CD4-positive, alpha-beta T cell treated with Interleukin-21 for 1 hour (primary cell): ENCODE results near the gene SIGLEC6.

Experiments used
- DNase-seq: peaks from one replicate; pipeline ENCODE4 v3.0.0-alpha.2; 2020

SIGLEC6 gene

GRCh38 chr19:51472607-51473006 lies 58.9 kb downstream of the SIGLEC6 start:
- DNase-seq: no peak

DNA sequence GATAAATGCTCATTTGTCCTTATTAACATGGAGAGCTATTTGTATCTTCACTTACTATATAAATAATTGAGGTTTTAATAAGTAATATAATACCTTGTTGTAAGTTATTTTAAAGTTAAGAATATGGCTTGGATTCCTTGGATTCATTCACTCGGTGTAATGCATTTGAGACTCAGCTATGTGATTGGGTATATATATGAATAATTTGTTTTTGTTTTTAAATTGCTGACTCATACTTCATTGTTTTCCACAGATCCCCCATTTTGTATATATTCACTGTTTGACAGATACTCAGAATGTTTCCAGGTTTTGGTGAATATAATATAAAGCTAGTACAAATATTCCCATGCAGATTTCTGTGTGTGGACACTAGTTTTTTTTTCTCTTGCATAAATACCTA lies 59.9 kb downstream of the SIGLEC6 start:
- no peak for DNase-seq

- DNase-seq: no peak
Observed at GRCh38 chr19:51470966-51471365, 60.5 kb downstream of the SIGLEC6 start.

DNA sequence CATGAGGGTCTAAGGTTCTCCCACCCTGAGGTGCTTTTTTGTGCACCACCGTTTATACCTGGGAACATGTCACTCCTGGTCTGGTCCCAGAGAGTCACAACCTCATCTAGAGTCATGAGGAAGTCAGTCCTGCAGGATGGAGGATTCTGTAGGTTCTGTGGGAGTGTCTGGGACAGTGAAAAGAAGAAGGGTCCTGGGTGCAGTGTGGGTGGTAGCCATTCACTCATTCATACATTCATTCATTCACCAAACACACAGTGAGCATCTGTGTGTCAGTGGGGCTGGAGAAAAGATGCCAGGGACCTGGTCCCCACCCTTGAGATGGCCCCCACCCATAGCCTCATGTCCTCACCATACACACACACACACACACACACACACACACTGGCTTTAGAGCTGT lies 61.8 kb downstream of the SIGLEC6 start:
- no peak for DNase-seq

- DNase-seq: no peak
Observed at GRCh38 chr19:51469162-51469561, 62.3 kb downstream of the SIGLEC6 start.

- no peak for DNase-seq
Observed at GRCh38 chr19:51468545-51468920, 62.9 kb downstream of the SIGLEC6 start.

DNA sequence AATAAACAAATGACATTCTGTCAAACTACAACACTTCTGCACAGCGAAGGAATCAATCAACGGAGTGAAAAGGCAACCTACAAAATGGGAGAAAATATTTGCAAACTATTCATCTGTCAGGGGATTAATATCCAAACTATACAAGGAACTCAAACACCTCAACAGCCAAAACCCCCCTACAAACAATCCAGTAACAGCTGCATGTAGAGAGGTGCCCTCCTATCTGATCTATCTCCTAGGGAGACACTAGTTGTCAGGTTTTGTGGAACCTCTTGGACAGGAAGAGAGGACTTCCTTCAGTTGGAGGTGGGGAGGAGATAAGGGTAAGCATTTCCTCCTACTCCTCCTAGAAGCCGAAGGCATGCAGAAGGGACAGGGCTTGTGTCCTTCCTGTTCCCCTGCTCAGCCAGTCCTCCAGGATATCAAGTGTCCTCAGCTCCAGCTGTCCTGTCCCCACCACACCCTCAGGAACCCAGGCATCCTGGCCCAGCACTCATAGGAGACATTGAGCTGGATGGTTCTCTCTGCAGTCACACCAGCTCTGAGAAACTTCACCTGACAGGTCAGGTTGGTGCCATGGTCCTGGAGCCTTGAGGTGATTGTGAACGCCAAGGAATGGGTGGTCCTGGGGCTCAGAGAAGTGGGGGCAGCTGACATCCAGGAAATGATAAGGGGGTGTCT lies 63.5 kb downstream of the SIGLEC6 start:
- no peak for DNase-seq
